GM19238 (cell line): ENCODE results near the gene BMF.
"Not testable (repeated sequence)": the region's sequence is repeated elsewhere in the genome, so short reads cannot be mapped to it uniquely, and the experiment has no call there.

ENCODE experiments used
- DNase-seq: peaks from one replicate; pipeline ENCODE4 v3.0.0; 2011; ENCODE audit warnings: low spot score; ENCODE audit not compliant: insufficient read length

BMF gene

DNA sequence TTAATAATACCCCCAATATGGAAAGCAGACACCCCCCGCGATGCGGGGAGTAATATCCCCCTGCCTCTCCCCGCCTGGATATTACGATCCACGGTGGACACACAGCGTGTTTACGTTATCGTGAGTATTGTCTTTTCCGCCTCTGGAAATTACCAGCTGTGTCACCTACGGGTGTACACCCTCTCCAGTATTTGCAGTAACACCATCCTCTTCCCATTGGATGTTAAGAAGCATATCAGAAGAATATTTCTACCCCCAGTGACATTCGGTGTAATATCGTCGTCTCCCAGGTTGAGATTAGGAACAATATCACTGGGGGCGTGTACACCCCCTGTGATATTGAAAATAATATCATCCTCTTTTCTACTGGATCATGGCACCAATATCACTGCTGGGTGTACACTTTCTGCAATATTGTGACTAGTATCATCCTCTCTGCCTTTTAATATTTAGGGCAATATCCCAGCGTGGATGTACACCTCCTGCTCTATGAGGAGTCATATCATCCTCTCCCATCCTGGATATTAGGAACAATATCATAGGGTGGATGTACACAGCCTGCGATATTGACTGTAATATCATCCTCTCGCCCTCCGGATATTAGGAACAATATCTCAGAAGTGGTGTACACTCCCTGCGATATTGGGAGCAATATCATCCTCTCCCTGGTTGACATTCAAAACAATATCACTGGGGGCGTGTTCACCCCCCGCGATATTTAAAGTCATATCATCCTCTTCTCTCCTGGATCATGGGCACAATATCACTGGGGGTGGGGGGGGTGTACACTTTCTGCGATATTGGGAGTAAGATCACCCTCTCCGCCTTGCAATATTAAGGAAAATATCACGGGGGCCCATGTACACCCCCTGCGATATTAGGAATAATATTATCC, 20.3 kb upstream of the BMF start:
- DNase-seq = no peak

DNA sequence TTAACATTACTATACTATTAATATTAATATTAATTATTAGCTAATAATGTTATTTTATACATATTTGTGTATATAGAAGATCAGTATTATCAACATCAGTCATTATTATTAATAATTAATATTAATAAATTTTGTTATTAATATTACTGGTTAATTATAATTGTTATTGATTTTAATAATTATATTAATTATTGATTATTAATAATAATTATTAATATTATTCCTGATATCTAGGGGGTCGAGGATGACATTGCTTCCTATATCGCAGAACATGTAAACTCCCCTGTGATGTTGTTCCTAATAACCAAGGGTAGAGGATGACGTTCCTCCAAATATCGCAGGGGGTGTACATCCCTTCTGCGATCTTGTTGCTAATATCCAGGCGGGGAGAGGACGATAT, 17.3 kb upstream of the BMF start:
- no peak for DNase-seq

DNA sequence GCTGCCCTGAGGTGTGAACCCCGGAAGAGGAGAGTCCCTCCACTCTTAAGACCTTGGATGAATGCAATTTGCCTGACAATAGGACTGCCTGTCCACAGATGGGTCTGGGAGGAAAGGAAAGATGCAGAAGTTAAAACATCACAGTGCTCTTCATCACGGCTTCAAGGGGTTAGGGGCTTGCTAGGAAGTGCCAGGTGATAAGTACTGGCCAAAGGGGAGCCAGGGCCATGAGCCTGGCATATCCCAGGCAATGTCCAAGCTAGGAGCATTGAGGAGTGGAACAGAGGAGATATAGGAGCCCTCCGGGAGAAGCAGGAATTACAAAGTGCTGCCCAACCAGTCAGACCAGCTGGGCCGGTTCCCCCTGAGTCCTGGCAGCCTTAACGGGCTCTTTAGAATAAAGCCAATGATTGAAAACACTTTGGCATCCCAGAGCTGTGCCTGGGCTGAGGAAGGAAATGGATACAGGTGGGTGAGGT, 16.2 kb upstream of the BMF start:
- not testable (repeated sequence) for DNase-seq

DNA sequence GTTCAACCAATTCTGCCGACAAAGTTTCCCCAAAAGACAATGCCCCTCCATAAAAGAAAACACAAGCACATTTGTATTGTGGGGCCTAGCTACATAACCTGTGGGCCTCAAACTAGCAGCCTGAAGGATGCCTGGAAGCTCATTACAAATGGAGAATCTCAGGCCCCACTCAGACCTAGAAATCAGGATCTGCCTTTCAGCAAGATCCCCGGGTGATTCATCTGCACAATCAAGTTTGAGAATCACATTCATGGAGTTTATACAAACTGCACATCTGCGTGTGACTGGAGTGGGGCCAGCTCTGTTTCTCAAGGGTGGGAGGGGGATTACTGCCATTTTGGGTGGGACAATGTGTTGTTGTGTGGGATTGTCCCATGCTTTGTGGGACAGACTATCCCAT, 15.7 kb upstream of the BMF start:
- DNase-seq = not testable (repeated sequence)

DNA sequence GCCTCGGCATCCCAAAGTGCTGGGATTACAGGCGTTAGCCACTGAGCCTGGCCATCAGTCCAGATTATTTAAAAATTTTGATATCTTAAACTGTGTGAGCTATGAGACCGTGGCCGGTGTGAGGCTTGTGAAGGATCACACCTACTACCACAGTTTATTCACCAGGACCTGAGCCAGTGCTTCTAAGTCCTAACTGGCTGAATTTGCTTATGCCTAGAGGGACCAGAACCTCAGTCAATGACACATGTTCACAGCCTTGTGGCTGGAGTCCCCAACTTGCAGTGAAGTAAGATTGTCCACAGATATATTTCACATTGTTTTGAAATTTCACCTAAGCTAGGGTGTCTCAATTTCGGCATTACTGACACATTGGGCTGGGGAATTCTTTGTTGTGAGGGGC, 15.2 kb upstream of the BMF start:
- not testable (repeated sequence) for DNase-seq

DNA sequence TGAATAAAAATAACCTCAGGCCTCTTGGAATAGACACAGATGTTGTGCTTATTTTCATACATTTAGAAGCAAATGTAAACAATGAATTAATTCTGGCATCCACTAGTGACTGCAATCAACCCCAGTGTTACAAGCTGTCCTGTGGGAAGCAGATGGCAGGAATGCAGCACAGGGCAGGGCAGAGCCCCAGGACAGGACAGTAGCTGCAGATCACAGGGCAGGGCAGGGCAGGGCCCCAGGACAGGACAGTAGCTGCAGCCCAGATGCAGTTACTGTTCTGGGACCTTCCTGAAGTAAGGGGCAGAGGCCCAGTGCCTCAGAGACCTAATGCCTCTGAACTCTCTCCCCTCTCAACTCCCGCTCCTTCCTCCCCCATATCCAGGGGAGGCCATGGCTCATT, 14.3 kb upstream of the BMF start:
- DNase-seq = not testable (repeated sequence)

DNA sequence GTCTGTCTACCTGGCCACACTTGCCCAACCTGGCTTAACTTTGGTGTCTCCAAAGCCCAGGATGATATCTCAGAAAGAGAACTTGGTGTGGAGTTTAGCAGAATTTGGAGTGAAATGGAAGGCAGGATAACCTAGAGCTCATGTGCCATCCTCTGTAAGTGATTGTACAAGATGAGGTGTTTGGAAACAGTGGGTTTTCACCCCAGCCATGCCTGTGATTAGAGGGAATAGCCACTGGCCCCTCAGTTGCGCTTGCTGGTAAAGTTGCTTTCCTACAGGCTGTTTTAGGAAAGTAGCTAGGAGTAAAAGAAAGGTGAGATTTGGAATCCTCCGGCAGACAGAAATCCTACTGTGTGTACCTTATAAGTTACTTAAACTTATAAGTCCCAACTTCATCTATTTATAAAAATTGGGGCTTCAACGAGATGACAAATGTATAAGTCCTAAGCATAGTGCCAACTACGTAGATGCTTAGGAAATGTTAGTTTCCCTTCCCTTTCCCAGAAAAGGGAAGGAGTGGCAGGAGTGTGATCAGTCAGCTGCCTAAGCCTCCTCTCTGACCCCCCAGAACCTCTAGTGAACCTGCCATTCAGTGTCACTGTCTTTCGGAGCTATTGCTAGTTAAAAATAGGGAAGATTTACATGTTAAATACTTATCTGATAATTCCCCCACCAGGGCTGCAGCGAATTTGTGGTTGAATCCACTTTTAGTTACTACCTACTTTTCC, 13.4 kb upstream of the BMF start:
- DNase-seq = no peak

DNA sequence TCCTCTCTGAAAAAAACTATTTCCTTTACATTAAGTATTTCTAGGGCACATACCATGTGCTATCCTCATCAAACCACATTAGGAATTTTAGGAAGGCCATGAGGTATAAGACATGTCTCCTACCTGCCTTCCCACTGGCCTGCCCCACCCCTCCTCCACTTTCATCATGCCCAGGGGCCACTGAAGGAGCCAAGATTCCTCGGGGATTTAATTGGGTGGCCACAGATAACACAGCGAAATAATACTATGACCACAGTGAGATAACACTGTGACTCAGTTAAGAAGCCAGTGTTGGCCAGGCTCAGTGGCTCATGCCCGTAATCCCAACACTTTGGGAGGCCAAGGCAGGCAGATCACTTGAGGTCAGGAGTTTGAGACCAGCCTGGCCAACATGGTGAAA, 9.8 kb upstream of the BMF start:
- no peak for DNase-seq

DNA sequence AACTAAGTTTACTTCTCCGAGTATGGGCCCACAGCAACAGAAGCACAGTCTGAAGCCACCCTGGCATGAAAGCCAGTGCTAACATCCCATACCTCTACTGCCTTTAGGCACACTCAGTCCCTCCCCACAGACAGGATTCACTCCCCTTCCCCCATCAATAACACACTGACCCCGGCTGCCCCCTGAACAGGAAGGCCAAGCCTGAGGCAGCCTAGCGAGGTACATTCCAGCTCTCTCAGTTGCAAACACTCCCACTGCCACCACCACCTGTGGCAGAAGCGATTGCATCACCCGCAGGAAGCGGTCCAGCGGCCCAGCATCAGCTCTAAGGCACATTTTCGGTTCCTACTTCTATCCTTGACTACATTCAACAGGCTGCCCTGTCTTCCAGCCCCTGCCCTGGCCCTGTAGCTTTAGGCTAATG, 7.0 kb upstream of the BMF start:
- DNase-seq = peak; percentile 84

DNA sequence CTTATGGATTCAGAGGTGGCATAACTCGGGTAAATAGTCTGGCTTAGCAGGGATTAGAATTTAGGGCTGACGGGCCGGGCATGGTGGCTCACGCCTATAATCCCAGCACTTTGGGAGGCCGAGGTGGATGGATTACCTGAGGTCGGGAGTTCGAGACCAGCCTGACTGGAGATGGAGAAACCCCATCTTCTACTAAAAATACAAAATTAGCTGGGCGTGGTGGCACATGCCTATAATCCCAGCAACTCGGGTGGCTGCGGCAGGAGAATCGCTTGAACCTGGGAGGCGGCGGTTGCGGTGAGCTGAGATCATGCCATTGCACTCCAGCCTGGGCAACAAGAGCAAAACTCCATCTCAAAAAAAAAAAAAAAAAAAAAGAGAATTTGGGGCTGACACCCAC, 6.4 kb upstream of the BMF start:
- DNase-seq = not testable (repeated sequence)

DNA sequence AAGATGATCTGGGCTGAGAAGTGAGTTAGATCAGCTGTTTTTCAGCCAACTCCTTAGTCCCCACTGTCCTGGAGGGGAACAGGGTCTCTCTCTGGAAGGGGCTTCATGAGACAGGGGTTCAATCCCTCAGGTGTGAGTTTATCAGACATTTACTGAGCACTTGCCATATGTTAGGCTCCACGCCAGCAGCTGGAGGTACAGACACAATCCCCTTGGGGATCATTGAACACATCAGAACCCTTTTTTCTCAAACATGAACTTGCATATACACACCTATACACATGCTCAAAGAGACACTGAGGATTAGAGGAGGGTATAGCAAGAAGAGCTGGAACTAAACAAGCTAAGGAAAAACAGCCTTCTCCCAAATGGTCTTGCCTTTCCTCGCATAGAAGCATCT, 5.5 kb upstream of the BMF start:
- DNase-seq = no peak

DNA sequence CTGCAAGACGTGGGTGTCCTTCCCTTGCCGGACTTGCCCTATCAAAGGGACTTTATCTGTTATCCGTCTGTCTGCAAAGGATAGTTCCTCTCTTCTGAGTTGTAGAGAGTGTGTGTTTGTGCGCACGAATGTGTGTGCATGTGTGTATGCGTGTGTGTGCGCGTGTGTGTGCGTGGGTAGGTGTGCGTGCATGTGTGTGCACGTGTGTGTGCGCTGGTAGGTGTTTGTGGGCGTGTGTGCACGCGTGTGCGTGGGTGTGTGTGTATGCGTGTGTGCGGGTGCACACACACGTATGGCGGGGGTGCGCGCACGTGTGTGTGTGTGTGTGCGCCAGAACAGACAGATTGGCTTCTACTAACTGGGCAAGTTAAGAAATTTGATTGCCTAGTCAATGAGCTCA, 4.1 kb upstream of the BMF start:
- DNase-seq = no peak

DNA sequence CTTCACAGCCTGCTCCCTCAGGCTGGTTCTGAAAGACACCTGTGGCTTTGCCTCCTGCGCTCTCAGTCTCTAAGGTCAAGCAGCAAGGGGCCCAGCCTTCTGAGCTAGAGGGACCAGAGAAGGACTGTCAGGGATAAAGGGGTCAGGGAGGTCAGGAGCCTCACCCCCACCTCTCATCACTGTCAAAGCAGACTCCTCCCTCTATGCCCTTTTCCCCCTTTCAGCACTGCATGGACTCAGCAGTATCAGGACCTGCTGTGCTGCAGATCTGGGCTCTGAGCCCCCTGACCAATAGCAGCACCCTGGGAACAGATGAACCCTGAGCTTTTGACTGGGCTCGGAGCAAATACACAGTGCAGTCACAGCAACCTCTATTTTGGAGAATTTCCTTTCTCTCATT, 3.2 kb upstream of the BMF start:
- DNase-seq = no peak

DNA sequence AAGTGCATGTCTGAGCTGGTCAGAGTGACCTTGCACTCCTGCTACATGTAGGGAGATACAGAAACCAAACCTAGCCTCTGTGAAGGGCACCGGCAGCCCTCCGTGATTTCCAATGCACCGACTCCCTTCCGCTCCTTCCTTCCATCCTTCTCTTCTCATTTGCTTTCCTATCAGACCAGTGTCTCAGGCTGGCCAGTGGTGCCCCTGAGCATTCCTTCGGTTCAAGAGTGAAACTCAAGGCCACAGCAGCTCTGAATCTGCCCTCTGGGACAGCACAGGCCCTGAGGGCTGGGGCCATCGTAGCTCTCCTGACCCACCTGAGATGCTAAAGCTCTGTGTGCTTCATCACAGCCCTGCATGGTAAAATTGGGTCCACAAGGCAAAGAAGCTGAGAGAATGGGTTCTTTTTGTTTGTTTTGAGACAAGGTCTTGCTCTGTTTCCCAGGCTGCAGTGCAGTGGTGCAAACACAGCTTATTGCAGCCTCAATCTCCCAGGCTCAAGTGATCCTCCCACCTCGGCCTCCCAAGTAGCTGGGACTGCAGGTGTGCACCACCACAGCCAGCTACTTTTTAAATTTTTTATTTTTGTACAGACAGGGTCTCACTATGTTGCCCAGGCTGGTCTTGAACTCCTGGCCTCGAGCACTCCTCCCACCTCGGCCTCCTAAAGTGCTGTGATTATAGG, 2.3 kb upstream of the BMF start:
- no peak for DNase-seq

DNA sequence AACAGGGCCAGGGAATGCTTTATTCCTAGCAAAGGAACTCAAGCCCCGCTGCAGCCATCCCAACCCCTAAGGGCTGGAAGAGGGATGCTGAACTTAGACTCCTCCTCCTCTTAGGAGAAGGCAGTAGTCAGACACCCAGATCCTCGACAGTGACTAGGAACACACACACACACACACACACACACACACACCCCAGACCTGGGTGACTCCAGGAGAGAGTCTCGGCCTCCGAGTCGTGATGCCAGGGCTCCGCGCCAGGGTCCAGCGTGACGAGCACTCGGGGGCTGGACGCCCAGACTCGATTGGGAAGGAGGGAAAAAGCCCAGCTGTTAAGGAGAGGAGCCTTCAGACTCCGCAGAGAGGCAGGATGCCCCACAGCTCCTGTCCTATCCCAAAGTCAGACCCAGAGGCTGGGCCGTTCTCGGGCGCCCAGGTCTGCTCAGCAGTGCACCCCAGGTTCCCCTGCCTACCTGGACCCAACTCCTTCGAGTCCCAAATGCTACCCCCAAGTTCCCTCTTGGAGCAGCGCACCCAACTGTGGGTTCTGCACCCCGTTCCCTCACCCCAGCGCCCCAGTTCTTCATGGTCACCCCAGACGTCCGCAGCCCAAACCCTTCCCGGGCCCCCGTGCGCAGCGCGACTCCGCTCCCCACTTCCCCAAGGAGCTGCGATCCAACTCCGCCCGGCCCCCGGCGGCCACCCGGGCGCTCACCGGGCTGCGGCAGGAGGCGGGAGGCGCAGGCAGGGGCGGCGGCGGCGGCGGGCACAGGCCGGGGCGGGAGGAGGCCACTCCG, 421 bp downstream of the BMF start:
- DNase-seq = no peak

DNA sequence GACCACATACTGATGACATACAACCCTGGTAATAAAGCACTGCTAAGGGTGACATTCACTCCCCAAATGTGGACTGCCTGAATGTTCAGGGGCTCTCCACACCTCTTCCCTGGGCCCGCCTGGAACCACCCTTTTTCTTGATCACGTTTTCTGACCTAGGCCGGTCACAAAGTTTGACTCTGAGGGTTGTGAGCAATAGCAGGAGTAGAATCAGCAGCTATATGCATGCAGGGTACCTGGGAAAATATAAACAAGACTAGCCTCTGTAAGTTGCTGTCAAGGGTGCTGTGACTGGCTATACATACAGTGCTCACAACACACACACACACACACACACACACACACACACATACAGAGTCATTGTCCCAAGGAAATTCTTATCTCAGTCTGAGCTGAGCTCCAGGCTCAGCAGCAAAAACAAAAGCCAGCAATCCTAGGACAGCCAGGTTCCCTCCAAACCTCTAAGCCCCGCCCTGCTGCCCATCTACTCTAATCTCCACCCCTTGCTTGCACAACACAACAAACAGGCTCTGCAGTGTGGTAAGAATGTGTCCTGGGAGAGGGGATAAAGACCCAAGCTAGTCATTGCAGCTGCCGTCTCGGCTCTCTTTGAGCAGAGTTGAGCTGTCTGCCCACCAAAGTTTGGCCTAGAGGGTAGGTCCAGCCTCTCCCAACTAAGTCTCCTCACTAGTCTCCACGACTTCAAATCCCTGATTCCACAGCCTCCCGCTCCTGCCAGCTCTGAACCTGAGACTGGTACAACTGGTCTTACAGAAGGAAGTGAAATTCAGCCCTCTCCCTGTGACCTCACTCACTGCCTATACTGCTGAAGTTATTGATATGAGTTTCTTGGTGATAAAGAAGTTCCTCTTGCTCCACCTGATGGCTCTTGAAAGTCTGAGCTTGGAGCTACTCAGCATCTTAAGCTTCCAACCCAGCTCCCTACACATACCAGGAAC, 2.2 kb downstream of the BMF start:
- no peak for DNase-seq

DNA sequence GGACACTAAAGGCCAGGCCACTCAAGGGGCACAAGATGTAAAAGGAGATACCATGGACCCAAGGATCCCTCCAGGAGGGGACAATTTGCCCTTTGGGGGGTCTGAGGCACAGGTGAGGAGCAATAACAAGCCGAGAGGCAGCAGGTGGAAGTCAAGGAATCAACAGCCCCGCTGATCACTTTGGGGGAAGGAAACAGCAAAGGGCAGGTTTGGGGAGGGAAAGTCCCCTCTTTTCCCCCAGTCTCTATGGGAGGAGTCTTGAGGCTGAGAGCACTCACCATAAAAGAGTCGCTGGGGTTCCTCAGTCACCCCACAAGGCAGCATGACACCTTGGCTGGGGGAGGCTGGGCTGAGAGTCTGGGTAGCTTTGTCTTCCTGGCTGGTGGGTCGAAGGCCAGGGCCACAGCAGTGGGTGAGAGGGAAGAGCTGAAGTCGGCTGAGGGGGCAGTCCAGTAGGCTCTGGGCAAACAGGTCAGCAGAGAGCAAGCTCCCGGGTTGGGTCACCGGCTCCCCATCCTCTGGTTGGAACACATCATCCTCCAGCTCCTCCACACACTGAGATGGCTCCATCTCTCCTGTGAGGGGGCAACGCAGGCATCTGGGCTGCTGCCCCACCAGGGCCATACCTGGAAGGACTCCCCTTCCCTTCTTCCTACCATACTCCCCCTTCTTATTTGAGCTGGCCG, 3.0 kb downstream of the BMF start:
- peak; percentile 62 for DNase-seq

DNA sequence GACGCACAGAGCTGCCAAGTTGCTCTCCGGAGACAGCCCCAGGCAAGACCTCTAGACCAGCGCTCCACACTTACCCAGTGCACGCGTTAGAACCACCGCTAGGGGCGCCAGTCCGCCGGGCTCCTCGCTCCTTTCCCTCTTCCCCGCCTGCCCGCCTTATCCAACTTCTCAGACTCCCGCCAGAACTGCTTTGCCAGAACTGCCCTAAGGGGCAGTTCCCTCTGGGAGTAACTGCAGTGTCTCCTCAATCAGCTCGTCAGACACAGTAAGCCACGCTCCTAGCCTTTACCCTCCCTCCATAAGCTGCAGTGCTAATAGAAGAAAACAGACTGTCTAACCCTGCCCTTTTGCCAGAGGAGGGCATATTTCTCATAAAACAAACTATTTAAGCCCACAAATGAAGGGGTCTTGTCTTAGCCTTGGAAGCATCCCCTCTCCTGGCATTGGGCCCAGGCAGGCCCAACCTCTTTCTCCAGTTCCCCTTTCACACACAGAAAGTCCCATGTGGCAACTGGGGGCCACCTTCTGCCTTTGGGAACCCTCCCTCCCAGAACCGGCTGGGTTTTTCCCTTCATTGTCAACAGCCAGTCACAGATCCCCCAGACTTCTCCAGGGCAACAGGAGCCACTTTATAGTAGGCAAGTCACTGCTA, 3.7 kb downstream of the BMF start:
- peak; percentile 83 for DNase-seq

DNA sequence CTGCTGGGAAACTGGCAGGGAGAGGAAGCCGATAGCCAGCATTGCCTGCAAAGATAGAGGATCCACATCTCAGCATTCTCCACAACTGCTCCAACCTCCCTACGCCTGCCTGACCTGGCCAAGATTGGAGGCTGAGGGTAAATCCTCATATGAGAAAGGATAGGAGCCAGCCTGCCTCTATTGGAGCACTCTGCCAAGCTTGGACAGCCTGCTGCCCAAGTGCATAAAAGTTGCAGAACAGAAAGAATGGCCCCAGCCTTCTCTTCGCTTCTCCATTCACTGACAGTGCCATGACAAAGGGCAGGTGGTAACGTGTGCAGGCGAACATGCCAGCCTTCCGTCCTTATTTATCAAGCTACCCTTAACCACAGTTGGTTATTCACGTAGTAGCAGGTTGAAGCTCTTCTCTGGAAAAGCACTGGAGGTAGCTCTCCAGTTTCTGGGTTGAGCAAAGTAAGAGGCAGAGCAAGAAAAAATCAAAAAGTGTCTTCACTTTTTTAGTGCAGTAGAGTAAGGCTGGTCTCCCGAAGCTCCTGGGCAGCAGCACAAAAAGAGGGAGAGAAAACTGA, 4.3 kb downstream of the BMF start:
- DNase-seq = no peak
